Measurements from ENCODE around the gene TOMM20.

Gene TOMM20

DNA sequence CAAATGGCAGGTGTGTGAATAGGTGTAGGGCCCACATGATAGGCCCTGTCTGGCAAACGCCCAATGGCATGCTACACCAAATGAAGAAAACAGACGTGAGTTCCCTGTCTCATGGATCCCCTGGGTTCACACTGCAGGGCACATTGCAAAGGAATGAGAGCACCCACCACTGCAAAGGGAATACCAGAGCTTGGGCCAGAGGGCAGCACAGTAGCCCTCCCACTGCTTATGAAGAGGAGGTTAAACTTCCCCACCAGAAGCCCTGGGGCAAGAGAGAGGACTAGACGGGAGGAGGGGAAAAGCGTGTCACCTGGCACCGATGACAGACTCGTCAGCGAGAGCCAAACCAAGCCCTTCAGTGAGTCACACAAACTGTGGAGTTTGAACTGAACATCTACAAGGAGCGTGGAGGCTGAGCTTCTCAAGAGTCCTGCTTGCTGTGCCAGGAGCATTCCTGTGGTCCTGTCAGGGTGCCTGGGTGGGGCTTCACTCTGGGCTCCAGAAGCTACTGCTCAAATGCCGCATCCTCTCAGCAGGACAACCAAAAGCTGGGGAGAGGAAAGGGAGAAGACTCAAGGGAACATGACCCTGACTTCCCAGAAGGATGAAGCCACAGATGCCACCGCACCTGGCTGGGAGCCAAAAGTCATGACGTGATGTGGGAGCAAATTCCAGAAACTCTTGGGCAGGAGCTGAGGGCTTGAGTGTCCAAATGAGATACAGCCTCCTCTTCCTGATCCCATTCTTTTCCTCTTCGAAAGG is 61.1 kb downstream of the TOMM20 start:
- no peak for DNase-seq (ENCODE audit: low spot score)

- no peak for DNase-seq (ENCODE audit: low spot score)
Measured at GRCh38 chr1:235063068-235063765, 65.4 kb downstream of the TOMM20 start.

- DNase-seq (ENCODE audit: low spot score) = no peak
Measured at GRCh38 chr1:235060607-235061470, 67.8 kb downstream of the TOMM20 start.

Small RNAs within 50 kb of the gene (small RNA-seq; reads per million reads assigned to genes)
- gene AL732292.1 (0 reads per million in 2 experiments), gene SNORA14B (2.1 to 3.1 reads per million in 2 experiments)
